HL-60 (cell line): ENCODE results near the gene POMT2.

Experiments
- DNase-seq, 2 experiments: peaks; one replicate each; pipeline ENCODE4 v3.0.0-alpha.2; 2010 to 2020; ENCODE audit warnings: low read depth in 1 of 2, low spot score in 1 of 2
- H3K27ac ChIP-seq: fragments of 250-450 bp; sonication (Bioruptor Pico); replicated peaks from 2 replicates; pipeline ENCODE4 v1.5.1; 2020; ENCODE audit warnings: mild to moderate bottlenecking, moderate library complexity
- H3K27me3 ChIP-seq: fragments of 250-450 bp; sonication (Bioruptor Pico); 2 replicates; pipeline ENCODE4 v1.5.1; 2021; ENCODE audit warnings: mild to moderate bottlenecking, moderate library complexity; ENCODE audit not compliant: insufficient read depth, poor library complexity, severe bottlenecking
- H3K4me3 ChIP-seq: replicated peaks from 2 replicates; pipeline ENCODE4 v1.5.1; 2011; ENCODE audit warnings: mild to moderate bottlenecking, control low read depth, low read length; ENCODE audit not compliant: insufficient read depth
- GABPA ChIP-seq: IDR thresholded peaks from 2 replicates; pipeline ENCODE4 v1.6.1; 2012; ENCODE audit warnings: low read depth
- POLR2AphosphoS5 ChIP-seq: IDR thresholded peaks from 2 replicates; pipeline ENCODE4 v1.6.1; 2012; ENCODE audit warnings: low read depth
- SPI1 ChIP-seq: IDR thresholded peaks from 2 replicates; pipeline ENCODE4 v1.6.1; 2012; ENCODE audit warnings: low read depth, mild to moderate bottlenecking, borderline replicate concordance
- TF ChIP-seq, protein P1 (sequence below): IDR thresholded peaks from one replicate; pipeline ENCODE4 v1.5.1; 2011; ENCODE audit warnings: low read length, control low read depth, inconsistent platforms; ENCODE audit not compliant: insufficient read depth
- TF ChIP-seq, protein P2 (sequence below): IDR thresholded peaks from 2 replicates; pipeline ENCODE4 v1.6.1; 2012; ENCODE audit warnings: low read depth; ENCODE audit not compliant: insufficient replicate concordance

The POMT2 gene

DNA sequence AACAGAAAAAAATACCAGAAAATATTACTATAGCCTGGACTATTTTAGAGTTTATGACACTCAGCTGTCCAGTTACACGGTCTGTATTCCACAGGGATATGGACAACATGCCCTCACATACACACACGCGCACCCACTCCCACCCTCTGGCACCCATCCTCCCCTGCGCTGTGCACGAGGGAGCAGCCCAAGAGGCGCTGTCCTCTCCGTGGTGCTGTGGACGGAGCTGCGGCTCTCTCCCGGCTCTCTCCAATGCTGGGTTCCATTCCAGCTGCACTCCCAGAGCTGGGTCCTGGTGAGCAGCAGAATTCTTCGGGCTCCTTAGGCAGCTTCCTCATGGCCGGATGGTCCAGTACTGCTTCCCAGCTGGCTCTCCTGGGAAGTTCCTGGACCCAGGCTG is 43.7 kb downstream of the POMT2 start:
- Histone ChIP-seq H3K27ac (no peak overlapping the region), H3K4me3 (no peak overlapping the region), H3K27me3 (no peaks in the 10 kb centered on the region)
- TF ChIP-seq GABPA (no peak), SPI1 (no peak), POLR2AphosphoS5 (no peak)
- TF ChIP-seq, protein P1, sequence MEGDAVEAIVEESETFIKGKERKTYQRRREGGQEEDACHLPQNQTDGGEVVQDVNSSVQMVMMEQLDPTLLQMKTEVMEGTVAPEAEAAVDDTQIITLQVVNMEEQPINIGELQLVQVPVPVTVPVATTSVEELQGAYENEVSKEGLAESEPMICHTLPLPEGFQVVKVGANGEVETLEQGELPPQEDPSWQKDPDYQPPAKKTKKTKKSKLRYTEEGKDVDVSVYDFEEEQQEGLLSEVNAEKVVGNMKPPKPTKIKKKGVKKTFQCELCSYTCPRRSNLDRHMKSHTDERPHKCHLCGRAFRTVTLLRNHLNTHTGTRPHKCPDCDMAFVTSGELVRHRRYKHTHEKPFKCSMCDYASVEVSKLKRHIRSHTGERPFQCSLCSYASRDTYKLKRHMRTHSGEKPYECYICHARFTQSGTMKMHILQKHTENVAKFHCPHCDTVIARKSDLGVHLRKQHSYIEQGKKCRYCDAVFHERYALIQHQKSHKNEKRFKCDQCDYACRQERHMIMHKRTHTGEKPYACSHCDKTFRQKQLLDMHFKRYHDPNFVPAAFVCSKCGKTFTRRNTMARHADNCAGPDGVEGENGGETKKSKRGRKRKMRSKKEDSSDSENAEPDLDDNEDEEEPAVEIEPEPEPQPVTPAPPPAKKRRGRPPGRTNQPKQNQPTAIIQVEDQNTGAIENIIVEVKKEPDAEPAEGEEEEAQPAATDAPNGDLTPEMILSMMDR = no peak
- TF ChIP-seq, protein P2, sequence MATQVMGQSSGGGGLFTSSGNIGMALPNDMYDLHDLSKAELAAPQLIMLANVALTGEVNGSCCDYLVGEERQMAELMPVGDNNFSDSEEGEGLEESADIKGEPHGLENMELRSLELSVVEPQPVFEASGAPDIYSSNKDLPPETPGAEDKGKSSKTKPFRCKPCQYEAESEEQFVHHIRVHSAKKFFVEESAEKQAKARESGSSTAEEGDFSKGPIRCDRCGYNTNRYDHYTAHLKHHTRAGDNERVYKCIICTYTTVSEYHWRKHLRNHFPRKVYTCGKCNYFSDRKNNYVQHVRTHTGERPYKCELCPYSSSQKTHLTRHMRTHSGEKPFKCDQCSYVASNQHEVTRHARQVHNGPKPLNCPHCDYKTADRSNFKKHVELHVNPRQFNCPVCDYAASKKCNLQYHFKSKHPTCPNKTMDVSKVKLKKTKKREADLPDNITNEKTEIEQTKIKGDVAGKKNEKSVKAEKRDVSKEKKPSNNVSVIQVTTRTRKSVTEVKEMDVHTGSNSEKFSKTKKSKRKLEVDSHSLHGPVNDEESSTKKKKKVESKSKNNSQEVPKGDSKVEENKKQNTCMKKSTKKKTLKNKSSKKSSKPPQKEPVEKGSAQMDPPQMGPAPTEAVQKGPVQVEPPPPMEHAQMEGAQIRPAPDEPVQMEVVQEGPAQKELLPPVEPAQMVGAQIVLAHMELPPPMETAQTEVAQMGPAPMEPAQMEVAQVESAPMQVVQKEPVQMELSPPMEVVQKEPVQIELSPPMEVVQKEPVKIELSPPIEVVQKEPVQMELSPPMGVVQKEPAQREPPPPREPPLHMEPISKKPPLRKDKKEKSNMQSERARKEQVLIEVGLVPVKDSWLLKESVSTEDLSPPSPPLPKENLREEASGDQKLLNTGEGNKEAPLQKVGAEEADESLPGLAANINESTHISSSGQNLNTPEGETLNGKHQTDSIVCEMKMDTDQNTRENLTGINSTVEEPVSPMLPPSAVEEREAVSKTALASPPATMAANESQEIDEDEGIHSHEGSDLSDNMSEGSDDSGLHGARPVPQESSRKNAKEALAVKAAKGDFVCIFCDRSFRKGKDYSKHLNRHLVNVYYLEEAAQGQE = no peak
- no peak for DNase-seq

DNA sequence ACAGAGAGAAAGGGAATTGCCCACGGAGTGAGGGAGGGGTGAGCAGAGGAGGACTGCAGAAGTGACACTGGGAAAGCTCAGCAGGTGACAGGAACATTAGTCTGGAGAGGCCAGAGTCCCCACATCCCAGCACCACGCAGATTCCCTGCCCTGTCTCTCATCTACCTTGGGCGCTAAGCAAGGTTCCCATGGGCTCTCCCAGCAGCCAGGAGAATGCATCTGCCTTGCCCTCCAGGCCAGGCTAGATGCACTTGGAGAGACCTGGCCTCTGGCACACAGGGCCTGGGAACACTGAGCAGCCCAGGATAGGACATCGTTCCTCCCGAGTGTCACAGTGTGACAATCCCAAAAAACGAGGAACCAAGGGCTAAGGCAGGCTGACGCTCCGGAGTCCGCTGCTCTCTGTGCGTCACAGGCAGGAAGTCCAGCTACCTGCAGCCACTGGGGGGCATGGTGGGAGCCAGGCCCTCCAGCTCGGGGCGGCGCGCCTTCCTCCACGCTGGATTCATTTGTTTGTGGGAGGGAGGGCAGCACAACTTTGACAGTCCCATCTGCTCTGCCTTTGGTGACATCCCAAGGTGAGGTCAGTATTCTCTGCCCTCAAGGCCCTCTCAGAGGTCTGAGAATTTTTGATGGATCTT is 44.3 kb downstream of the POMT2 start:
- no peak overlapping the region for H3K27ac ChIP-seq
- DNase-seq = no peak

DNA sequence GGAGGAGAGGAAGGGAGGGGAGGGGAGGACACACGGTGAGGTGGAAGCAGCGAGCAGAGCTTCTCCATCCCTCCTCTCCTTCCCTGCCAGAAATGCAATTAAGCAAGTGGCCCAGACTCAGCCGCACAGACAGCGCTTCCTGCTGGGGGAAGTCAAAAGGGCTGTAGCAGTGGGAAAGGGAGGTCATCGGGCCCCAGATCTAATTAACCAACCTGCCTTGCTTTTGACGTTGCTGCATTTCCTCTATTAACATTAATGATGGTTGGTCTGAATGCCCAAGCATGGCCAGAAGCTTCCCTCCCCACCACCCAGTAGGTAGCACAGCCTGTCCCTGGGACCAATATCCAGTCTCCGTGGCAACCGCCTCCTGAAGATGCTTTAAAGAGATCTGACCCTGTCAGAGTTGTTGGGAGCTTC is 45.1 kb downstream of the POMT2 start:
- peaks cover 3% of the 10 kb centered on the region for H3K27me3 ChIP-seq
- TF ChIP-seq POLR2AphosphoS5 (no peak), SPI1 (no peak), GABPA (no peak)
- TF ChIP-seq, protein P2 = no peak
- TF ChIP-seq, protein P1 = no peak
- peak; percentile 7 to 48 for DNase-seq
- no peak overlapping the region for H3K27ac ChIP-seq
- H3K4me3 ChIP-seq = no peak overlapping the region

More for the DNA sequence above, 44.3 kb downstream of the POMT2 start:
- no peaks in the 10 kb centered on the region for H3K27me3 ChIP-seq
- no peak overlapping the region for H3K4me3 ChIP-seq
- no peak for TF ChIP-seq GABPA
- no peak for TF ChIP-seq POLR2AphosphoS5
- TF ChIP-seq, protein P2 = no peak
- TF ChIP-seq, protein P1 = no peak
- TF ChIP-seq SPI1 = no peak
